Loucy (cell line): ENCODE measurements around the gene SEMA3D.

Experiments used
- H2AFZ ChIP-seq: fragments of 200-600 bp; sonication (generic); 2 replicates; pipeline ENCODE4 v1.6.0; 2016; ENCODE audit warnings: antibody characterized with exemption, mild to moderate bottlenecking, low read length, moderate library complexity
- H3F3A ChIP-seq: fragments of 200-600 bp; 2 replicates; pipeline ENCODE4 v1.6.0; 2016; ENCODE audit warnings: antibody characterized with exemption, low read depth, mild to moderate bottlenecking
- H3K27me3 ChIP-seq: fragments of 200-600 bp; sonication (generic); 2 replicates; pipeline ENCODE4 v1.6.1; 2014; ENCODE audit warnings: low read length, mild to moderate bottlenecking; ENCODE audit not compliant: insufficient read depth, poor library complexity, severe bottlenecking
- H3K36me3 ChIP-seq: fragments of 200-600 bp; sonication (generic); 2 replicates; pipeline ENCODE4 v1.6.1; 2016; ENCODE audit warnings: low read length; ENCODE audit not compliant: insufficient read depth
- H3K4me1 ChIP-seq: fragments of 200-600 bp; sonication (generic); 2 replicates; pipeline ENCODE4 v1.5.1; 2014; ENCODE audit warnings: low read length, mild to moderate bottlenecking; ENCODE audit not compliant: insufficient read depth, poor library complexity, severe bottlenecking
- H3K4me2 ChIP-seq: fragments of 200-600 bp; sonication (generic); 2 replicates; pipeline ENCODE4 v1.6.0; 2014; ENCODE audit warnings: antibody characterized with exemption, low read length, low read depth, mild to moderate bottlenecking; ENCODE audit not compliant: poor library complexity, severe bottlenecking
- H3K4me3 ChIP-seq: fragments of 200-600 bp; sonication (generic); 2 replicates; pipeline ENCODE4 v1.5.1; 2014; ENCODE audit warnings: low read length, mild to moderate bottlenecking, mixed read lengths; ENCODE audit not compliant: poor library complexity, severe bottlenecking
- H3K79me2 ChIP-seq: fragments of 200-600 bp; sonication (generic); 2 replicates; pipeline ENCODE4 v1.6.1; 2014; ENCODE audit warnings: low read length; ENCODE audit not compliant: insufficient read depth
- H3K9ac ChIP-seq: fragments of 200-600 bp; sonication (generic); 2 replicates; pipeline ENCODE4 v1.6.0; 2014; ENCODE audit warnings: mild to moderate bottlenecking, low read depth, low read length, moderate library complexity; ENCODE audit not compliant: poor library complexity, severe bottlenecking
- H3K9me2 ChIP-seq: fragments of 200-600 bp; sonication (generic); replicated peaks from 2 replicates; pipeline ENCODE4 v1.6.1; 2016; ENCODE audit warnings: low read depth, low read length, mixed read lengths
- H3K9me3 ChIP-seq: fragments of 200-600 bp; sonication (generic); 2 replicates; pipeline ENCODE4 v1.6.1; 2014; ENCODE audit warnings: mild to moderate bottlenecking, antibody characterized with exemption, low read length, low read depth; ENCODE audit not compliant: insufficient read depth
- H4K20me1 ChIP-seq: fragments of 200-600 bp; sonication (generic); 2 replicates; pipeline ENCODE4 v1.6.0; 2014; ENCODE audit warnings: antibody characterized with exemption, low read length, mild to moderate bottlenecking; ENCODE audit not compliant: insufficient read depth, poor library complexity, severe bottlenecking
- CTCF ChIP-seq: fragments of 200-600 bp; sonication (generic); conservative IDR thresholded peaks from 2 replicates; pipeline ENCODE4 v1.5.1; 2014; ENCODE audit warnings: mild to moderate bottlenecking, antibody characterized with exemption, low read length
- EZH2phosphoT487 ChIP-seq: fragments of 200-600 bp; IDR thresholded peaks from 2 replicates; pipeline ENCODE4 v1.6.1; 2018; ENCODE audit warnings: antibody characterized with exemption, mild to moderate bottlenecking, moderate library complexity, borderline replicate concordance

Gene SEMA3D

GRCh38 chr7:85165263-85165662, 21.6 kb downstream of the SEMA3D start:
- no peak overlapping the region for H3K4me2 ChIP-seq
- no peaks in the 10 kb centered on the region for H3K9me3 ChIP-seq
- no peaks in the 10 kb centered on the region for H3K79me2 ChIP-seq
- H3F3A ChIP-seq: no peaks in the 10 kb centered on the region
- no peaks in the 10 kb centered on the region for H3K36me3 ChIP-seq
- no peaks in the 10 kb centered on the region for H3K9me2 ChIP-seq
- no peaks in the 10 kb centered on the region for H3K27me3 ChIP-seq
- H2AFZ ChIP-seq: no peak overlapping the region
- H3K4me3 ChIP-seq: no peak overlapping the region
- no peaks in the 10 kb centered on the region for H3K4me1 ChIP-seq
- no peaks in the 10 kb centered on the region for H4K20me1 ChIP-seq
- H3K9ac ChIP-seq: no peak overlapping the region
- TF ChIP-seq EZH2phosphoT487 (no peak), CTCF (no peak)

- no peak overlapping the region for H3K9ac ChIP-seq
- H3K9me2 ChIP-seq: no peaks in the 10 kb centered on the region
- no peak overlapping the region for H2AFZ ChIP-seq
- H3K36me3 ChIP-seq: no peaks in the 10 kb centered on the region
- no peak overlapping the region for H3K4me3 ChIP-seq
- no peaks in the 10 kb centered on the region for H3K79me2 ChIP-seq
- no peaks in the 10 kb centered on the region for H3K27me3 ChIP-seq
- no peaks in the 10 kb centered on the region for H3F3A ChIP-seq
- H3K9me3 ChIP-seq: no peaks in the 10 kb centered on the region
- H3K4me1 ChIP-seq: no peaks in the 10 kb centered on the region
- no peak overlapping the region for H3K4me2 ChIP-seq
- no peaks in the 10 kb centered on the region for H4K20me1 ChIP-seq
- no peak for TF ChIP-seq CTCF
- TF ChIP-seq EZH2phosphoT487: no peak
These were observed 22.5 kb downstream of the SEMA3D start for GRCh38 chr7:85164376-85164775.

- Histone ChIP-seq H4K20me1 (no peaks in the 10 kb centered on the region), H3K9me2 (no peaks in the 10 kb centered on the region), H3K4me1 (no peaks in the 10 kb centered on the region), H3F3A (no peaks in the 10 kb centered on the region), H3K9me3 (no peaks in the 10 kb centered on the region), H3K4me3 (no peak overlapping the region), H3K9ac (no peak overlapping the region), H2AFZ (no peak overlapping the region), H3K36me3 (no peaks in the 10 kb centered on the region), H3K4me2 (no peak overlapping the region), H3K79me2 (no peaks in the 10 kb centered on the region), H3K27me3 (no peaks in the 10 kb centered on the region)
- no peak for TF ChIP-seq EZH2phosphoT487
- no peak for TF ChIP-seq CTCF
These were observed 24.1 kb downstream of the SEMA3D start for GRCh38 chr7:85162721-85163120.
